ENCODE measurements around the gene PHOSPHO2. TPM values are rescaled to one million over a fixed set of nuclear protein-coding genes. Genes with fewer than 3 reads are reported as not detected.

The PHOSPHO2 gene
- total RNA-seq, 4 donors from 2014 or later = 4.4 to 10.7 (median 6.7) TPM

DNA sequence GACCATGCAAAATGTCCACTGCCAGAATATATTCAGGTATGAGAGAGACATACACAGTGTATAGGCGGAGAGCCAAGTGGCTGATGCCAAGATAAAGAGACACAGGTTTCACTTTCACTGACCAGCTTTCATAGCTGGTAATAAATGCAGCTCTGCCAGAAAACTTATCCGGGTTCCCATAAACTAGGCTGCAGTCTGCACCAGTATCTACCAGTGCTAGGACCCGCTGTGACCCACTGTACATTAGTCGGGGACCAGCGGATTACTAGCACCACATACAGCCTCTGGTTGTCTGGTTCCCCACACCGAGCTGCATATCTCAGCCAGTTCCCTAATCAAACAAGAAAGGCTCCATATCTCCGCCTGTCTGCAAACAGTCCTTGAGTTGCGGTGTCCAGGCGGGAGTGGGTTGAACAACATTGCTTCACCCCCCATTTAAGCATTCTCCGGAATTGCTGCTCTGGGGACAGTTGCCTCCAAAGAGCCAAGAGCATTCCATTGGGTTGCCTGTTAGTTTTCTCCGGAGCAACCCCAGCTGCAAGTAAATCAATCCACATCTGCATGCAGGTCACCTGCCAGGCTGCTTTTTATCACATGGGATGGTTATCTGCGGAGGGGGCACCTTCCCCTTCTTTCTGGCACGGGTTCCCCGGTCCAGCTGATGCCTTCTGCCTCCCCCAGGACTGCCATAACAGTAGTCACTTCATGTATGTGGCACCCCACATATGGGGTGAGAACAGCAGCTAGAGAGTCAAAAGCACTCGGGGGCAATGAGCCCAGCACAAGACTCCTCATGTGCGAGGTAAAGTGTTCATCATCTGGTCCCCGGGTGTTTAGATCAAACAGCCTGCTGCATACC is 21.3 kb downstream of the PHOSPHO2 start:
- H3K27me3 ChIP-seq = no peaks in the 10 kb centered on the region
- no peak for TF ChIP-seq POLR2AphosphoS5 (IDR thresholded peaks at IDR 0.05)
- TF ChIP-seq, protein P1, sequence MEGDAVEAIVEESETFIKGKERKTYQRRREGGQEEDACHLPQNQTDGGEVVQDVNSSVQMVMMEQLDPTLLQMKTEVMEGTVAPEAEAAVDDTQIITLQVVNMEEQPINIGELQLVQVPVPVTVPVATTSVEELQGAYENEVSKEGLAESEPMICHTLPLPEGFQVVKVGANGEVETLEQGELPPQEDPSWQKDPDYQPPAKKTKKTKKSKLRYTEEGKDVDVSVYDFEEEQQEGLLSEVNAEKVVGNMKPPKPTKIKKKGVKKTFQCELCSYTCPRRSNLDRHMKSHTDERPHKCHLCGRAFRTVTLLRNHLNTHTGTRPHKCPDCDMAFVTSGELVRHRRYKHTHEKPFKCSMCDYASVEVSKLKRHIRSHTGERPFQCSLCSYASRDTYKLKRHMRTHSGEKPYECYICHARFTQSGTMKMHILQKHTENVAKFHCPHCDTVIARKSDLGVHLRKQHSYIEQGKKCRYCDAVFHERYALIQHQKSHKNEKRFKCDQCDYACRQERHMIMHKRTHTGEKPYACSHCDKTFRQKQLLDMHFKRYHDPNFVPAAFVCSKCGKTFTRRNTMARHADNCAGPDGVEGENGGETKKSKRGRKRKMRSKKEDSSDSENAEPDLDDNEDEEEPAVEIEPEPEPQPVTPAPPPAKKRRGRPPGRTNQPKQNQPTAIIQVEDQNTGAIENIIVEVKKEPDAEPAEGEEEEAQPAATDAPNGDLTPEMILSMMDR (IDR thresholded peaks at IDR 0.05) = no peak
- TF ChIP-seq EP300 (IDR thresholded peaks at IDR 0.05) = no peak
- TF ChIP-seq POLR2A (IDR thresholded peaks at IDR 0.05) = no peak
- WGBS, 2 donors (ENCODE audit: low coverage in 1 of 2) = 25 to 43% methylated on average over 4 of the region's 17 CpGs
- no peaks in the 10 kb centered on the region for H3K36me3 ChIP-seq
- peaks cover 0 to 31% (median 25%) of the 10 kb centered on the region in 3 donors for H3K4me1 ChIP-seq
- H3K27ac ChIP-seq = peak overlapping the region in 2 of 4 donors; percentile 19 to 24
- ATAC-seq = peak; percentile 33
- H3K4me3 ChIP-seq = peak overlapping the region in 1 of 2 donors; percentile 40
- no peaks in the 10 kb centered on the region for H3K9me3 ChIP-seq

DNA sequence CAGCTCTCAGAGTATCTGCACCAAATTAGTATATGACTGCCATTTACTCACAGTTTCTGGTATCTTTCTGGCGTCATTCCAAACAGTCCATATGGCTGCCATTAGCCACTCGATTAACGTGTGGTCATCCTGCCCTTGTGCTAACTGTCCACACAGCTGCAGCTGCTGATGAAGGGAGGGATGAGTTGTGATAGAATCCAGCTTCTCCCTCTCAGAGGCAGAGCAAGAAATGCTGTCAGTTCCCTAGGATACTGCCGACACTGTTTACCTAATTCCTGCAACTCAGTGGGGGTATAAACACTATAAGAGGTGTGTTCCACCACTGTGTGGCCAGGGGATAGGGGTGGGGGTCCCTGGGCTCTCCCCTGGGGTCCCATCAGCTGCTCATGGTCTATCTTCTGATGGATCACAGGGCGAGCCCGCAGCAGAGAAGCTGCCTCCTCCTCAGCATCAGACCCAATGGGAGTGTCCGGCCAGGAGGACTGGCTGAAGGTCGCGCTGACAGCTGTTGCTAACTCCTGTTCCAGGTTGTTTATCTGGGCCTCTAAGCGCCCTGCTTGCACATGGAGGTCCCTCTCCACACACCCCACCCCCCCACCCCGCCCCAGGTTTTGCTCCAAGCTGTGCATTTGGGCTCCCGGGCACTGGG is 22.1 kb downstream of the PHOSPHO2 start:
- ATAC-seq = peak; percentile 34
- WGBS, 2 donors (ENCODE audit: low coverage in 1 of 2) = 13% methylated on average over 3 of the region's 12 CpGs; no CpG with 5 or more reads in 1 of the 2 donors
- Histone ChIP-seq H3K4me1 (peaks cover 0 to 31% (median 25%) of the 10 kb centered on the region in 3 donors), H3K27ac (peak overlapping the region in 3 of 4 donors; percentile 19 to 42 (median 24)), H3K4me3 (no peak overlapping the region), H3K9me3 (no peaks in the 10 kb centered on the region), H3K27me3 (no peaks in the 10 kb centered on the region), H3K36me3 (no peaks in the 10 kb centered on the region)
- TF ChIP-seq, protein P1 (IDR thresholded peaks at IDR 0.05) = no peak
- TF ChIP-seq POLR2AphosphoS5 (IDR thresholded peaks at IDR 0.05) (no peak), EP300 (IDR thresholded peaks at IDR 0.05) (no peak), POLR2A (IDR thresholded peaks at IDR 0.05) (no peak)

DNA sequence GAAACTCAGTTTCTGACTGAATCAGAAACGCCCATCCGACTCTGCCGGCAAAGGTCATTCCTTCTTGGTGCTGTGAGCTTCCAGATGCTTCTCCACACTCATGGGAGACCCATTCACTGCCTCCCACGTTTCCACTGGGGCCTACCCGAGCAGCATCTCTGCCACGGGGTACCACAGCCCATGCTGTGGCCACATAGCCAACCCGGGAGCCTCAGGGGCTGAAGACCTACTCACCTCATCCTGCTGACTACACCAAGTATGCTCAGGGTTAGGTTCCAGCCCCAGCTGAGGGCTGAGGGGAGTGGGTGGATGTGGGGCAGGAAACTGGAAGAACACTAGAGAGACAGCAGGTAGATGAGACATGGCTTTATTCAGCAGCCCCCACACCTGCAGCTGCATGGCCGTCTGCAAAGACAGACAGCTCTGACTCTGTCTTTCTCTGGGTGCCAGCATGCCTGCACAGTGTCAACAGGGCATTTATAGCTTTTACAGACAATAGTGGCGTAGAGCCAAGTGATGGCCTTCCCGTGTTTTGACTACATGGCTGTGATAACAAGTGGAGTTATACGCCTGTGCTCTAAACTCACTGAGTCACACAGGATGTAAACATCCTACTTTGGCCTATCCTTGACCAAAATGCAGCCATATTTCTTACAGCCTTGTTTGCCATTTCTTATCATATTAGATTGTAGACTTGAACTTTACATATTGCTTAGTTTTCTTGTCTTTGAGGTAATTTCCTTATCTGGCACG is 22.8 kb downstream of the PHOSPHO2 start:
- TF ChIP-seq, protein P1 (IDR thresholded peaks at IDR 0.05) = no peak
- TF ChIP-seq EP300 (IDR thresholded peaks at IDR 0.05) (no peak), POLR2A (IDR thresholded peaks at IDR 0.05) (no peak), POLR2AphosphoS5 (IDR thresholded peaks at IDR 0.05) (no peak)
- ATAC-seq = no peak
- 32 to 76% methylated on average over 4 of the region's 12 CpGs for WGBS, 2 donors (ENCODE audit: low coverage in 1 of 2)
- Histone ChIP-seq H3K27ac (peak overlapping the region in 3 of 4 donors; percentile 19 to 42 (median 24)), H3K4me3 (no peak overlapping the region), H3K36me3 (no peaks in the 10 kb centered on the region), H3K4me1 (peaks cover 0 to 31% (median 25%) of the 10 kb centered on the region in 3 donors), H3K27me3 (no peaks in the 10 kb centered on the region), H3K9me3 (no peaks in the 10 kb centered on the region)

DNA sequence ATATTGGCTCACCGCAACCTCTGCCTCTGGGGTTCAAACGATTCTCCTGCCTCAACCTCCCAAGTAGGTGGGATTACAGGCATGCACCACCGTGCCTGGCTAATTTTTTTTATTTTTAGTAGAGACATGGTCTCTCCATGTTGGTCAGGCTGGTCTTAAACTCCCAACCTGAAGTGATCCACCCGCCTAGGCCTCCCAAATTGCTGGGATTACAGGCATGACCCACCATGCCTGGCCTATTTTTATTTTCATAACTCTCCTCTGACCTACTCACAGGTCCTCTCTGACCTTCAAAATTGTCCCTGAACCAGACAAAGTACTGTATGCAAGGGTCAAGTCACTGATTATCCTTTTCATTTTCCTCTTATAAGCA is 23.4 kb downstream of the PHOSPHO2 start:
- H3K36me3 ChIP-seq = no peaks in the 10 kb centered on the region
- peaks cover 0 to 31% (median 25%) of the 10 kb centered on the region in 3 donors for H3K4me1 ChIP-seq
- no peak for TF ChIP-seq POLR2A (IDR thresholded peaks at IDR 0.05)
- TF ChIP-seq EP300 (IDR thresholded peaks at IDR 0.05) = no peak
- TF ChIP-seq, protein P1 (IDR thresholded peaks at IDR 0.05) = no peak
- TF ChIP-seq POLR2AphosphoS5 (IDR thresholded peaks at IDR 0.05) = no peak
- no peak overlapping the region for H3K4me3 ChIP-seq
- no peak overlapping the region for H3K27ac ChIP-seq
- no peak for ATAC-seq
- 85 to 90% methylated on average over 3 to 4 of the region's 4 CpGs for WGBS, 2 donors (ENCODE audit: low coverage in 1 of 2)
- H3K9me3 ChIP-seq = no peaks in the 10 kb centered on the region
- no peaks in the 10 kb centered on the region for H3K27me3 ChIP-seq
